ENCODE results near the gene RAB40C. TPM values are rescaled to one million over a fixed set of nuclear protein-coding genes. Genes with fewer than 3 reads are reported as not detected.

Gene RAB40C
- total and polyA plus RNA-seq, 9 of the 15 experiments (the other 6 are each of a cell fraction or from before 2014, with no cell fraction given), result 0.17 to 23.4 (median 8.7) TPM

GRCh38 chr16:589658-590187 is at the start of gene RAB40C (continued):
- no peak for TF ChIP-seq MIER1 (IDR thresholded peaks at IDR 0.05; ENCODE audit: low read depth)
- no peak for TF ChIP-seq BDP1 (IDR thresholded peaks at IDR 0.05; ENCODE audit: insufficient read depth, insufficient read length)
- TF ChIP-seq, protein P1, sequence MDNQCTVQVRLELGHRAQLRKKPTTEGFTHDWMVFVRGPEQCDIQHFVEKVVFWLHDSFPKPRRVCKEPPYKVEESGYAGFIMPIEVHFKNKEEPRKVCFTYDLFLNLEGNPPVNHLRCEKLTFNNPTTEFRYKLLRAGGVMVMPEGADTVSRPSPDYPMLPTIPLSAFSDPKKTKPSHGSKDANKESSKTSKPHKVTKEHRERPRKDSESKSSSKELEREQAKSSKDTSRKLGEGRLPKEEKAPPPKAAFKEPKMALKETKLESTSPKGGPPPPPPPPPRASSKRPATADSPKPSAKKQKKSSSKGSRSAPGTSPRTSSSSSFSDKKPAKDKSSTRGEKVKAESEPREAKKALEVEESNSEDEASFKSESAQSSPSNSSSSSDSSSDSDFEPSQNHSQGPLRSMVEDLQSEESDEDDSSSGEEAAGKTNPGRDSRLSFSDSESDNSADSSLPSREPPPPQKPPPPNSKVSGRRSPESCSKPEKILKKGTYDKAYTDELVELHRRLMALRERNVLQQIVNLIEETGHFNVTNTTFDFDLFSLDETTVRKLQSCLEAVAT (IDR thresholded peaks at IDR 0.05), result peak; percentile 18 to 86; a peak in 2 of 4 replicates
- peak; percentile 75; the same call in 1 of the 2 replicates for TF ChIP-seq EP400 (IDR thresholded peaks at IDR 0.05)
- TF ChIP-seq FOS (IDR thresholded peaks at IDR 0.05; ENCODE audit: extremely low read depth, insufficient read length), result peak; percentile 93
- TF ChIP-seq ZNF407 (IDR thresholded peaks at IDR 0.05; ENCODE audit: low read depth), result no peak
- TF ChIP-seq ASH1L (IDR thresholded peaks at IDR 0.05; ENCODE audit: borderline replicate concordance, low read depth, partially characterized antibody), result peak; percentile 82
- TF ChIP-seq, protein P2, sequence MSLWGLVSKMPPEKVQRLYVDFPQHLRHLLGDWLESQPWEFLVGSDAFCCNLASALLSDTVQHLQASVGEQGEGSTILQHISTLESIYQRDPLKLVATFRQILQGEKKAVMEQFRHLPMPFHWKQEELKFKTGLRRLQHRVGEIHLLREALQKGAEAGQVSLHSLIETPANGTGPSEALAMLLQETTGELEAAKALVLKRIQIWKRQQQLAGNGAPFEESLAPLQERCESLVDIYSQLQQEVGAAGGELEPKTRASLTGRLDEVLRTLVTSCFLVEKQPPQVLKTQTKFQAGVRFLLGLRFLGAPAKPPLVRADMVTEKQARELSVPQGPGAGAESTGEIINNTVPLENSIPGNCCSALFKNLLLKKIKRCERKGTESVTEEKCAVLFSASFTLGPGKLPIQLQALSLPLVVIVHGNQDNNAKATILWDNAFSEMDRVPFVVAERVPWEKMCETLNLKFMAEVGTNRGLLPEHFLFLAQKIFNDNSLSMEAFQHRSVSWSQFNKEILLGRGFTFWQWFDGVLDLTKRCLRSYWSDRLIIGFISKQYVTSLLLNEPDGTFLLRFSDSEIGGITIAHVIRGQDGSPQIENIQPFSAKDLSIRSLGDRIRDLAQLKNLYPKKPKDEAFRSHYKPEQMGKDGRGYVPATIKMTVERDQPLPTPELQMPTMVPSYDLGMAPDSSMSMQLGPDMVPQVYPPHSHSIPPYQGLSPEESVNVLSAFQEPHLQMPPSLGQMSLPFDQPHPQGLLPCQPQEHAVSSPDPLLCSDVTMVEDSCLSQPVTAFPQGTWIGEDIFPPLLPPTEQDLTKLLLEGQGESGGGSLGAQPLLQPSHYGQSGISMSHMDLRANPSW (CRISPR knock-in tag; IDR thresholded peaks at IDR 0.05), result no peak
- TF ChIP-seq TOE1 (IDR thresholded peaks at IDR 0.05; ENCODE audit: borderline replicate concordance), result peak; percentile 38; the same call in 1 of the 2 replicates
- no peak for TF ChIP-seq TOE1 (CRISPR knock-in tag; IDR thresholded peaks at IDR 0.05; ENCODE audit: borderline replicate concordance, low read depth)
- TF ChIP-seq GMEB1 (CRISPR knock-in tag; IDR thresholded peaks at IDR 0.05), result peak; percentile 44; the same call in 1 of the 2 replicates
- TF ChIP-seq ZNF316 (IDR thresholded peaks at IDR 0.05), result no peak
